HepG2 (cell line): Measurements from ENCODE around the gene PCP4L1. TPM values are rescaled to one million over a fixed set of nuclear protein-coding genes. Genes with fewer than 3 reads are reported as not detected.

ENCODE experiments used
- ELK4 ChIP-seq: sonication (generic); formaldehyde crosslinking; IDR thresholded peaks from 2 replicates; pipeline ENCODE4 v1.9.0; 2021; ENCODE audit warnings: missing genetic modification reagents, borderline replicate concordance
- GABPB1 ChIP-seq: IDR thresholded peaks from 2 replicates; pipeline ENCODE4 v1.6.1; 2016; ENCODE audit warnings: mild to moderate bottlenecking, missing genetic modification reagents, moderate library complexity, missing compliant biosample characterization
- KLF13 ChIP-seq: sonication (generic); formaldehyde crosslinking; IDR thresholded peaks from 2 replicates; pipeline ENCODE4 v1.4.0; 2020; ENCODE audit warnings: mild to moderate bottlenecking, missing genetic modification reagents
- SALL1 ChIP-seq: sonication (generic); formaldehyde crosslinking; IDR thresholded peaks from 2 replicates; pipeline ENCODE4 v1.8.0; 2022; ENCODE audit warnings: mild to moderate bottlenecking, missing genetic modification reagents
- TERF1 ChIP-seq: sonication (generic); formaldehyde crosslinking; IDR thresholded peaks from 2 replicates; pipeline ENCODE4 v1.8.0; 2022; ENCODE audit warnings: mild to moderate bottlenecking, missing genetic modification reagents, moderate library complexity
- ZBTB33 ChIP-seq: sonication (generic); formaldehyde crosslinking; IDR thresholded peaks from 2 replicates; pipeline ENCODE4 v1.4.0; 2020; ENCODE audit warnings: missing genetic modification reagents
- ZBTB7A ChIP-seq: sonication (generic); formaldehyde crosslinking; IDR thresholded peaks from 2 replicates; pipeline ENCODE4 v1.8.0; 2022; ENCODE audit warnings: mild to moderate bottlenecking, missing genetic modification reagents
- ZFX ChIP-seq: sonication (generic); formaldehyde crosslinking; IDR thresholded peaks from 2 replicates; pipeline ENCODE4 v1.4.0; 2020; ENCODE audit warnings: mild to moderate bottlenecking, low read depth, missing genetic modification reagents, moderate library complexity
- ZKSCAN5 ChIP-seq: sonication (generic); formaldehyde crosslinking; IDR thresholded peaks from 2 replicates; pipeline ENCODE4 v1.5.1; 2020; ENCODE audit warnings: mild to moderate bottlenecking, missing genetic modification reagents
- ZNF784 ChIP-seq: sonication (generic); formaldehyde crosslinking; IDR thresholded peaks from 2 replicates; pipeline ENCODE4 v1.5.1; 2020; ENCODE audit warnings: missing genetic modification reagents, mild to moderate bottlenecking, borderline replicate concordance
- polyA plus RNA-seq, 8 experiments: library from polyadenylated mRNA; depleted of rRNA in 3 of 8; stranded (reverse) in 7 of 8; unstranded in 1 of 8; fragments of >200 nt; fragmentation: Illumina TruSeq in 4 of 8; extraction: Trizol in 4 of 8; gene quantifications; 2 replicates each; pipeline versions ENCODE4 v1.2.1 to v1.2.3, GENCODE V29; 2011 to 2016; ENCODE audit warnings: low read depth in 4 of 8, missing spikeins in 1 of 8, mixed read lengths in 1 of 8; ENCODE audit not compliant: insufficient read depth in 1 of 8
- total RNA-seq, 5 experiments: library from RNA; depleted of rRNA; stranded (reverse); fragments of >200 nt; fragmentation: Illumina TruSeq; extraction: Trizol; gene quantifications; 2 replicates each; pipeline ENCODE4 v1.2.3, GENCODE V29; 2016; ENCODE audit warnings: low read depth in 1 of 5

The PCP4L1 gene
- total and polyA plus RNA-seq, 2 of the 13 experiments (the other 11 are each of a cell fraction or from before 2014, with no cell fraction given) = 0.28 TPM; not detected in 1

GRCh38 chr1:161227196-161227871, 31.2 kb upstream of the PCP4L1 start (continued):
- TF ChIP-seq ZBTB7A (CRISPR knock-in tag) = no peak
- no peak for TF ChIP-seq KLF13
- TF ChIP-seq ELK4 = no peak
- no peak for TF ChIP-seq GABPB1 (CRISPR knock-in tag)
- TF ChIP-seq TERF1 (CRISPR knock-in tag) = no peak
- no peak for TF ChIP-seq ZKSCAN5 (CRISPR knock-in tag)
- no peak for TF ChIP-seq ZBTB33 (CRISPR knock-in tag)
- TF ChIP-seq ZNF784 (CRISPR knock-in tag) = no peak
- TF ChIP-seq ZFX (CRISPR knock-in tag) = peak; percentile 55
- peak; percentile 53 for TF ChIP-seq SALL1
